IPS-20b (cell line): ENCODE measurements around the gene PHC2.
A peak's percentile ranks its signal among the peaks of the same experiment; 100 is the strongest.

Experiments used
- H3K27ac ChIP-seq: one replicate; pipeline ENCODE4 v1.5.1; 2013; ENCODE audit warnings: low read length
- H3K27me3 ChIP-seq: 2 replicates; pipeline ENCODE4 v1.6.1; 2013; ENCODE audit warnings: mild to moderate bottlenecking, low read length, inconsistent platforms; ENCODE audit not compliant: insufficient read depth
- H3K36me3 ChIP-seq: 2 replicates; pipeline ENCODE4 v1.6.1; 2013; ENCODE audit warnings: low read depth, mild to moderate bottlenecking, inconsistent platforms, low read length, moderate library complexity; ENCODE audit not compliant: insufficient read depth
- H3K4me1 ChIP-seq: 2 replicates; pipeline ENCODE4 v1.6.1; 2013; ENCODE audit warnings: mild to moderate bottlenecking, control low read depth, inconsistent platforms, low read length, moderate library complexity; ENCODE audit not compliant: insufficient read depth
- H3K4me3 ChIP-seq: 2 replicates; pipeline ENCODE4 v1.5.1; 2013; ENCODE audit warnings: mild to moderate bottlenecking, low read length, inconsistent platforms
- H3K9ac ChIP-seq: 2 replicates; pipeline ENCODE4 v1.6.1; 2013; ENCODE audit warnings: low read depth, mild to moderate bottlenecking, inconsistent platforms, low read length, moderate library complexity
- H3K9me3 ChIP-seq: 2 replicates; pipeline ENCODE4 v1.6.1; 2013; ENCODE audit warnings: mild to moderate bottlenecking, low read depth, low read length, inconsistent platforms; ENCODE audit not compliant: insufficient read depth

PHC2 gene

GRCh38 chr1:33429856-33430691, 821 bp downstream of the PHC2 start:
- H3K4me3 ChIP-seq, result peak overlapping the region; percentile 73
- peaks cover 20% of the 10 kb centered on the region for H3K4me1 ChIP-seq
- no peak overlapping the region for H3K9ac ChIP-seq
- H3K27ac ChIP-seq, result no peak overlapping the region
- H3K9me3 ChIP-seq, result no peaks in the 10 kb centered on the region
- peaks cover 49% of the 10 kb centered on the region for H3K27me3 ChIP-seq
- no peaks in the 10 kb centered on the region for H3K36me3 ChIP-seq

- Histone ChIP-seq H3K36me3 (no peaks in the 10 kb centered on the region), H3K9ac (no peak overlapping the region), H3K27ac (no peak overlapping the region), H3K4me1 (peaks cover 15% of the 10 kb centered on the region), H3K9me3 (no peaks in the 10 kb centered on the region), H3K4me3 (peak overlapping the region; percentile 73), H3K27me3 (peaks cover 49% of the 10 kb centered on the region)
Observed at GRCh38 chr1:33429332-33429731, 1.6 kb downstream of the PHC2 start.

GRCh38 chr1:33428661-33429060, 2.2 kb downstream of the PHC2 start:
- H3K9ac ChIP-seq, result no peak overlapping the region
- no peaks in the 10 kb centered on the region for H3K36me3 ChIP-seq
- no peaks in the 10 kb centered on the region for H3K9me3 ChIP-seq
- peaks cover 15% of the 10 kb centered on the region for H3K4me1 ChIP-seq
- H3K27ac ChIP-seq, result no peak overlapping the region
- H3K27me3 ChIP-seq, result peaks cover 49% of the 10 kb centered on the region
- H3K4me3 ChIP-seq, result no peak overlapping the region

- no peaks in the 10 kb centered on the region for H3K9me3 ChIP-seq
- peaks cover 14% of the 10 kb centered on the region for H3K4me1 ChIP-seq
- no peak overlapping the region for H3K9ac ChIP-seq
- no peak overlapping the region for H3K27ac ChIP-seq
- H3K27me3 ChIP-seq, result peaks cover 44% of the 10 kb centered on the region
- H3K4me3 ChIP-seq, result no peak overlapping the region
- H3K36me3 ChIP-seq, result no peaks in the 10 kb centered on the region
Observed at GRCh38 chr1:33426916-33427315, 4.0 kb downstream of the PHC2 start.

- Histone ChIP-seq H3K36me3 (no peaks in the 10 kb centered on the region), H3K9me3 (no peaks in the 10 kb centered on the region), H3K27ac (no peak overlapping the region), H3K9ac (no peak overlapping the region), H3K27me3 (peaks cover 36% of the 10 kb centered on the region), H3K4me1 (peaks cover 18% of the 10 kb centered on the region), H3K4me3 (no peak overlapping the region)
Observed at GRCh38 chr1:33425900-33426299, 5.0 kb downstream of the PHC2 start.

GRCh38 chr1:33424610-33425009, 6.3 kb downstream of the PHC2 start:
- no peak overlapping the region for H3K9ac ChIP-seq

GRCh38 chr1:33424205-33424604, 6.7 kb downstream of the PHC2 start:
- no peaks in the 10 kb centered on the region for H3K9me3 ChIP-seq
- no peak overlapping the region for H3K27ac ChIP-seq
- peaks cover 24% of the 10 kb centered on the region for H3K27me3 ChIP-seq
- H3K4me3 ChIP-seq, result no peak overlapping the region; the same call in 1 of the 2 replicates
- no peaks in the 10 kb centered on the region for H3K36me3 ChIP-seq
- no peak overlapping the region for H3K9ac ChIP-seq
- peaks cover 13% of the 10 kb centered on the region for H3K4me1 ChIP-seq

More at GRCh38 chr1:33424610-33425009, 6.3 kb downstream of the PHC2 start:
- Histone ChIP-seq H3K4me3 (no peak overlapping the region), H3K27ac (no peak overlapping the region), H3K27me3 (peaks cover 28% of the 10 kb centered on the region), H3K4me1 (peaks cover 17% of the 10 kb centered on the region), H3K9me3 (no peaks in the 10 kb centered on the region), H3K36me3 (no peaks in the 10 kb centered on the region)

GRCh38 chr1:33420870-33421775, 9.8 kb downstream of the PHC2 start:
- H3K36me3 ChIP-seq, result no peaks in the 10 kb centered on the region
- H3K9ac ChIP-seq, result no peak overlapping the region
- no peak overlapping the region for H3K27ac ChIP-seq
- H3K4me3 ChIP-seq, result no peak overlapping the region
- peaks cover 5% of the 10 kb centered on the region; the same call in 1 of the 2 replicates for H3K4me1 ChIP-seq
- H3K27me3 ChIP-seq, result no peaks in the 10 kb centered on the region
- peaks cover 5% of the 10 kb centered on the region for H3K9me3 ChIP-seq

- H3K4me3 ChIP-seq, result no peak overlapping the region
- peaks cover 5% of the 10 kb centered on the region; the same call in 1 of the 2 replicates for H3K4me1 ChIP-seq
- H3K36me3 ChIP-seq, result no peaks in the 10 kb centered on the region
- no peaks in the 10 kb centered on the region for H3K27me3 ChIP-seq
- no peak overlapping the region for H3K27ac ChIP-seq
- peaks cover 17% of the 10 kb centered on the region for H3K9me3 ChIP-seq
- H3K9ac ChIP-seq, result no peak overlapping the region
Observed at GRCh38 chr1:33418811-33419210, 12.1 kb downstream of the PHC2 start.

GRCh38 chr1:33414879-33415278, 16.0 kb downstream of the PHC2 start:
- Histone ChIP-seq H3K4me3 (no peak overlapping the region), H3K27ac (no peak overlapping the region), H3K27me3 (no peaks in the 10 kb centered on the region), H3K9ac (no peak overlapping the region), H3K9me3 (peaks cover 17% of the 10 kb centered on the region), H3K4me1 (no peaks in the 10 kb centered on the region), H3K36me3 (no peaks in the 10 kb centered on the region)

GRCh38 chr1:33410091-33410701, 20.7 kb downstream of the PHC2 start:
- no peak overlapping the region for H3K27ac ChIP-seq
- H3K4me3 ChIP-seq, result no peak overlapping the region
- no peak overlapping the region for H3K9ac ChIP-seq
- H3K27me3 ChIP-seq, result no peaks in the 10 kb centered on the region
- H3K36me3 ChIP-seq, result no peaks in the 10 kb centered on the region
- H3K9me3 ChIP-seq, result peaks cover 5% of the 10 kb centered on the region; the same call in 1 of the 2 replicates
- H3K4me1 ChIP-seq, result no peaks in the 10 kb centered on the region
